Neural cell (in vitro differentiated cells): ENCODE results near the gene LRRC8D.

Source experiments
- EP300 ChIP-seq: fragments of 450-650 bp; conservative IDR thresholded peaks from 2 replicates; pipeline ENCODE4 v1.6.1; 2014; ENCODE audit warnings: antibody characterized with exemption, mild to moderate bottlenecking, moderate library complexity; ENCODE audit not compliant: poor library complexity, severe bottlenecking
- EZH2 ChIP-seq: fragments of 200-600, 300-800 bp; shearing (Covaris generic), sonication (generic); IDR thresholded peaks from 2 replicates; pipeline ENCODE4 v1.6.1; 2014; ENCODE audit warnings: antibody characterized with exemption, low read length, borderline replicate concordance, mild to moderate bottlenecking; ENCODE audit not compliant: insufficient read depth, poor library complexity, severe bottlenecking
- MXI1 ChIP-seq: fragments of 450-650 bp; conservative IDR thresholded peaks from 2 replicates; pipeline ENCODE4 v1.6.1; 2014; ENCODE audit warnings: antibody characterized with exemption, mild to moderate bottlenecking; ENCODE audit not compliant: poor library complexity, severe bottlenecking
- POLR2AphosphoS5 ChIP-seq: IDR thresholded peaks from 2 replicates; pipeline ENCODE4 v1.6.1; 2012
- RAD21 ChIP-seq: fragments of 450-650 bp; conservative IDR thresholded peaks from 2 replicates; pipeline ENCODE4 v1.6.1; 2014; ENCODE audit warnings: antibody characterized with exemption, mild to moderate bottlenecking, moderate library complexity
- SMC3 ChIP-seq: fragments of 450-650 bp; conservative IDR thresholded peaks from 2 replicates; pipeline ENCODE4 v1.6.1; 2014; ENCODE audit warnings: antibody characterized with exemption, mild to moderate bottlenecking, moderate library complexity; ENCODE audit not compliant: poor library complexity
- TAF1 ChIP-seq: IDR thresholded peaks from 2 replicates; pipeline ENCODE4 v1.6.1; 2012; ENCODE audit warnings: low read depth
- TF ChIP-seq, protein P1 (sequence below): fragments of 450-650 bp; IDR thresholded peaks from 2 replicates; pipeline ENCODE4 v1.5.1; 2014; ENCODE audit warnings: antibody characterized with exemption, mild to moderate bottlenecking, moderate library complexity; ENCODE audit not compliant: poor library complexity, severe bottlenecking
- TF ChIP-seq, protein P2 (sequence below): IDR thresholded peaks from 2 replicates; pipeline ENCODE4 v1.6.1; 2012; ENCODE audit warnings: borderline replicate concordance

DNA sequence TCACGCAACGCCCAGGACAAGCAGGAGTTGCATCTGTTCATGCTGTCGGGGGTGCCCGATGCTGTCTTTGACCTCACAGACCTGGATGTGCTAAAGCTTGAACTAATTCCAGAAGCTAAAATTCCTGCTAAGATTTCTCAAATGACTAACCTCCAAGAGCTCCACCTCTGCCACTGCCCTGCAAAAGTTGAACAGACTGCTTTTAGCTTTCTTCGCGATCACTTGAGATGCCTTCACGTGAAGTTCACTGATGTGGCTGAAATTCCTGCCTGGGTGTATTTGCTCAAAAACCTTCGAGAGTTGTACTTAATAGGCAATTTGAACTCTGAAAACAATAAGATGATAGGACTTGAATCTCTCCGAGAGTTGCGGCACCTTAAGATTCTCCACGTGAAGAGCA is 113.6 kb downstream of the LRRC8D start:
- TF ChIP-seq EZH2: no peak
- no peak for TF ChIP-seq TAF1
- TF ChIP-seq, protein P1, sequence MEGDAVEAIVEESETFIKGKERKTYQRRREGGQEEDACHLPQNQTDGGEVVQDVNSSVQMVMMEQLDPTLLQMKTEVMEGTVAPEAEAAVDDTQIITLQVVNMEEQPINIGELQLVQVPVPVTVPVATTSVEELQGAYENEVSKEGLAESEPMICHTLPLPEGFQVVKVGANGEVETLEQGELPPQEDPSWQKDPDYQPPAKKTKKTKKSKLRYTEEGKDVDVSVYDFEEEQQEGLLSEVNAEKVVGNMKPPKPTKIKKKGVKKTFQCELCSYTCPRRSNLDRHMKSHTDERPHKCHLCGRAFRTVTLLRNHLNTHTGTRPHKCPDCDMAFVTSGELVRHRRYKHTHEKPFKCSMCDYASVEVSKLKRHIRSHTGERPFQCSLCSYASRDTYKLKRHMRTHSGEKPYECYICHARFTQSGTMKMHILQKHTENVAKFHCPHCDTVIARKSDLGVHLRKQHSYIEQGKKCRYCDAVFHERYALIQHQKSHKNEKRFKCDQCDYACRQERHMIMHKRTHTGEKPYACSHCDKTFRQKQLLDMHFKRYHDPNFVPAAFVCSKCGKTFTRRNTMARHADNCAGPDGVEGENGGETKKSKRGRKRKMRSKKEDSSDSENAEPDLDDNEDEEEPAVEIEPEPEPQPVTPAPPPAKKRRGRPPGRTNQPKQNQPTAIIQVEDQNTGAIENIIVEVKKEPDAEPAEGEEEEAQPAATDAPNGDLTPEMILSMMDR: no peak
- TF ChIP-seq MXI1: no peak
- no peak for TF ChIP-seq POLR2AphosphoS5
- TF ChIP-seq RAD21: no peak
- no peak for TF ChIP-seq EP300
- TF ChIP-seq, protein P2, sequence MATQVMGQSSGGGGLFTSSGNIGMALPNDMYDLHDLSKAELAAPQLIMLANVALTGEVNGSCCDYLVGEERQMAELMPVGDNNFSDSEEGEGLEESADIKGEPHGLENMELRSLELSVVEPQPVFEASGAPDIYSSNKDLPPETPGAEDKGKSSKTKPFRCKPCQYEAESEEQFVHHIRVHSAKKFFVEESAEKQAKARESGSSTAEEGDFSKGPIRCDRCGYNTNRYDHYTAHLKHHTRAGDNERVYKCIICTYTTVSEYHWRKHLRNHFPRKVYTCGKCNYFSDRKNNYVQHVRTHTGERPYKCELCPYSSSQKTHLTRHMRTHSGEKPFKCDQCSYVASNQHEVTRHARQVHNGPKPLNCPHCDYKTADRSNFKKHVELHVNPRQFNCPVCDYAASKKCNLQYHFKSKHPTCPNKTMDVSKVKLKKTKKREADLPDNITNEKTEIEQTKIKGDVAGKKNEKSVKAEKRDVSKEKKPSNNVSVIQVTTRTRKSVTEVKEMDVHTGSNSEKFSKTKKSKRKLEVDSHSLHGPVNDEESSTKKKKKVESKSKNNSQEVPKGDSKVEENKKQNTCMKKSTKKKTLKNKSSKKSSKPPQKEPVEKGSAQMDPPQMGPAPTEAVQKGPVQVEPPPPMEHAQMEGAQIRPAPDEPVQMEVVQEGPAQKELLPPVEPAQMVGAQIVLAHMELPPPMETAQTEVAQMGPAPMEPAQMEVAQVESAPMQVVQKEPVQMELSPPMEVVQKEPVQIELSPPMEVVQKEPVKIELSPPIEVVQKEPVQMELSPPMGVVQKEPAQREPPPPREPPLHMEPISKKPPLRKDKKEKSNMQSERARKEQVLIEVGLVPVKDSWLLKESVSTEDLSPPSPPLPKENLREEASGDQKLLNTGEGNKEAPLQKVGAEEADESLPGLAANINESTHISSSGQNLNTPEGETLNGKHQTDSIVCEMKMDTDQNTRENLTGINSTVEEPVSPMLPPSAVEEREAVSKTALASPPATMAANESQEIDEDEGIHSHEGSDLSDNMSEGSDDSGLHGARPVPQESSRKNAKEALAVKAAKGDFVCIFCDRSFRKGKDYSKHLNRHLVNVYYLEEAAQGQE: no peak
- TF ChIP-seq SMC3: no peak
